Endothelial cell of umbilical vein (primary cell): ENCODE measurements around the gene CELSR1. TPM values are rescaled to one million over a fixed set of nuclear protein-coding genes. Genes with fewer than 3 reads are reported as not detected.

Experiments
- BruUV-seq: library from RNA; stranded (reverse); fragments of 400-500 nt; replicated peaks from 2 replicates; lab custom pipeline; 2021; lab: Mats Ljungman, UMichigan
- CTCF ChIA-PET: fragments of 300-600, 350-600 bp; sonication (Branson Sonifier 250); formaldehyde crosslinking; loops from one replicate; lab custom pipeline; 2021; ENCODE audit warnings: antibody characterized with exemption, inconsistent platforms; lab: Charles Lee
- POLR2A ChIA-PET: fragments of 300-600, 350-600 bp; sonication (Branson Sonifier 250); formaldehyde crosslinking; loops from one replicate; lab custom pipeline; 2021; ENCODE audit warnings: antibody characterized with exemption, inconsistent platforms; lab: Charles Lee
- DNase-seq: peaks from one replicate; pipeline ENCODE4 v3.0.0-alpha.2; 2011; ENCODE audit warnings: low read depth, low spot score
- FAIRE-seq: peaks from 2 replicates; lab custom pipeline; 2011; peaks lifted over from hg19 to GRCh38; lab: Jason Lieb, UNC
- H2AFZ ChIP-seq: 2 replicates; pipeline ENCODE4 v1.6.0; 2012; ENCODE audit warnings: low read depth, low read length, control low read depth, inconsistent platforms
- H3K27ac ChIP-seq: 2 replicates; pipeline ENCODE4 v1.5.1; 2011; ENCODE audit warnings: low read depth, mild to moderate bottlenecking, control low read depth, low read length, moderate library complexity; ENCODE audit not compliant: insufficient read depth
- H3K27me3 ChIP-seq, 2 experiments: 2 replicates each; pipeline versions ENCODE4 v1.6.0 to v1.6.1; 2011; ENCODE audit warnings: low read length in 2 of 2, mixed read lengths in 1 of 2; ENCODE audit not compliant: control insufficient read depth in 2 of 2, insufficient read depth in 2 of 2
- H3K36me3 ChIP-seq, 2 experiments: 2 replicates in 1 of 2; 3 replicates in 1 of 2; pipeline ENCODE4 v1.5.1; 2011; ENCODE audit warnings: low read length in 2 of 2, mild to moderate bottlenecking in 1 of 2, moderate library complexity in 1 of 2; ENCODE audit not compliant: control insufficient read depth in 2 of 2, insufficient read depth in 2 of 2; ENCODE audit errors: extremely low read depth in 1 of 2
- H3K4me1 ChIP-seq: 3 replicates; pipeline ENCODE4 v1.5.1; 2011; ENCODE audit warnings: mild to moderate bottlenecking, low read length; ENCODE audit not compliant: control insufficient read depth, insufficient read depth; ENCODE audit errors: extremely low read depth
- H3K4me2 ChIP-seq: 2 replicates; pipeline ENCODE4 v1.6.1; 2011; ENCODE audit warnings: low read length, control low read depth, mixed read lengths; ENCODE audit not compliant: insufficient read depth
- H3K4me3 ChIP-seq, 3 experiments: fragments of 200-600 bp in 1 of 3; sonication (generic), shearing (Covaris generic) in 1 of 3; replicated peaks in 1 of 3; 2 replicates each; pipeline ENCODE4 v1.5.1; 2011 to 2016; ENCODE audit warnings: control low read depth in 3 of 3, low read length in 3 of 3, mild to moderate bottlenecking in 2 of 3, inconsistent platforms in 1 of 3, low read depth in 1 of 3, moderate library complexity in 1 of 3; ENCODE audit not compliant: insufficient read depth in 1 of 3
- H3K79me2 ChIP-seq: 2 replicates; pipeline ENCODE4 v1.6.0; 2012; ENCODE audit warnings: low read length, inconsistent platforms; ENCODE audit not compliant: control insufficient read depth, insufficient read depth
- H3K9ac ChIP-seq: replicated peaks from 2 replicates; pipeline ENCODE3; 2011; ENCODE audit warnings: low read length, control low read depth; ENCODE audit not compliant: insufficient read depth; ENCODE audit errors: extremely low read depth
- H3K9me1 ChIP-seq: replicated peaks from 3 replicates; pipeline ENCODE4 v1.6.0; 2011; ENCODE audit warnings: mild to moderate bottlenecking, low read length; ENCODE audit not compliant: control insufficient read depth, insufficient read depth; ENCODE audit errors: extremely low read depth
- H3K9me3 ChIP-seq: replicated peaks from 2 replicates; pipeline ENCODE4 v1.5.1; 2012; ENCODE audit warnings: low read length, inconsistent platforms; ENCODE audit not compliant: control insufficient read depth, insufficient read depth
- H4K20me1 ChIP-seq: replicated peaks from 2 replicates; pipeline ENCODE3; 2011; ENCODE audit warnings: mild to moderate bottlenecking, low read length; ENCODE audit not compliant: control insufficient read depth, insufficient read depth; ENCODE audit errors: extremely low read depth
- EZH2 ChIP-seq: IDR thresholded peaks from 2 replicates; pipeline ENCODE4 v1.6.1; 2012; ENCODE audit warnings: borderline replicate concordance, low read depth, mild to moderate bottlenecking, moderate library complexity, low read length, inconsistent platforms; ENCODE audit not compliant: severe bottlenecking
- FOS ChIP-seq: IDR thresholded peaks from 2 replicates; pipeline ENCODE4 v1.6.1; 2011; ENCODE audit warnings: mild to moderate bottlenecking, low read length, moderate library complexity, borderline replicate concordance; ENCODE audit not compliant: insufficient read depth
- GATA2 ChIP-seq: IDR thresholded peaks from 2 replicates; pipeline ENCODE4 v1.7.0; 2011; ENCODE audit warnings: low read depth, mild to moderate bottlenecking, moderate library complexity, mixed read lengths, low read length; ENCODE audit not compliant: insufficient read length, insufficient read depth
- JUN ChIP-seq: IDR thresholded peaks from 2 replicates; pipeline ENCODE4 v1.6.1; 2011; ENCODE audit warnings: borderline replicate concordance, low read depth; ENCODE audit not compliant: insufficient read length, insufficient read depth
- MYC ChIP-seq: IDR thresholded peaks from one replicate; pipeline ENCODE4 v1.6.1; 2011; ENCODE audit warnings: mild to moderate bottlenecking, low read depth, low read length
- POLR2A ChIP-seq: IDR thresholded peaks from 2 replicates; pipeline ENCODE4 v1.6.1; 2012; ENCODE audit warnings: low read depth, mild to moderate bottlenecking, control low read depth, low read length
- POLR2AphosphoS5 ChIP-seq: IDR thresholded peaks from 2 replicates; pipeline ENCODE4 v1.6.1; 2012; ENCODE audit warnings: low read depth, mild to moderate bottlenecking, control low read depth, low read length, moderate library complexity; ENCODE audit not compliant: insufficient read depth
- dilution Hi-C: fragments of 300-500 bp; cut with MboI; formaldehyde crosslinking; loops from one replicate; pipeline ENCODE4 v1.15.0; 2019; ENCODE audit warnings: low sequenced_read_pairs; ENCODE audit not compliant: extremely low pct_ligation_motif_present
- intact Hi-C: fragments of 100-400 bp; cut with micrococcal nuclease; formaldehyde crosslinking; loops from one replicate; pipeline ENCODE4 v1.10.0; 2022
- polyA plus RNA-seq, 4 experiments: library from polyadenylated mRNA; depleted of rRNA in 3 of 4; stranded (reverse) in 3 of 4; unstranded in 1 of 4; fragments of >200 nt; gene quantifications; 2 replicates each; pipeline versions ENCODE4 v1.2.1 to v1.2.3, GENCODE V29; 2011 to 2012; ENCODE audit warnings: missing spikeins in 1 of 4
- total RNA-seq: library from RNA; stranded (reverse); gene quantifications from 2 replicates; pipeline ENCODE4 v1.2.3, GENCODE V29; 2021
- TF ChIP-seq, protein P1 (sequence below), 2 donors: IDR thresholded peaks; 1 replicate in 1 of 2; 2 replicates in 1 of 2; pipeline ENCODE4 v1.5.1; 2011; ENCODE audit warnings: low read length in 2 of 2, mild to moderate bottlenecking in 2 of 2, moderate library complexity in 2 of 2, control low read depth in 1 of 2, inconsistent platforms in 1 of 2, low read depth in 1 of 2; ENCODE audit not compliant: insufficient read depth in 1 of 2; ENCODE audit errors: extremely low read depth in 1 of 2
- TF ChIP-seq, protein P2 (sequence below): IDR thresholded peaks from 2 replicates; pipeline ENCODE4 v1.6.1; 2011; ENCODE audit not compliant: insufficient read depth, insufficient read length

The CELSR1 gene
- total and polyA plus RNA-seq, 2 donors (not counting 3 experiments of a cell fraction or from before 2014, with no cell fraction given): 3.7 to 5.4 TPM

DNA sequence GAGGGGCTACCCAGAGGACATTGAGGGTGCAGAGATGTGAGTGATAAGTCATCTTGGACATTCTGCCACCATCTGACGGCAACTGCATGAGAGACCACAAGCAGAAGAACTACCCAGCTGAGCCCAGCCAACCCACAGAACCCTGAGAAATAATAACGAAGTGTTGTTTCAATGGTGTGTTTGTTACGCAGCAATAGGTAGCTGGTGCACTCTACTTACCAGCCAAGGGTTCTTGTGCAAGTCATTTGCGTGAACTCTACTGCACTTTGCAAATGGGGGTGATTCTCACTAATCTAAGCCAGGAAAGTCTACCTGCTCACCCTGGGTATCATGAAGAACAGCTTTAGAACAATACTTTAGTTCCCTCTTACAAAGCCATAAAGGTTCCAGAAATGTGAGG lies 15.8 kb upstream of the CELSR1 start:
- dilution Hi-C loops: no loop called here
- intact Hi-C loops: no loop called here
- H3K9ac ChIP-seq: no peak overlapping the region
- H3K79me2 ChIP-seq: no peaks in the 10 kb centered on the region
- FAIRE-seq: no peak
- no peaks in the 10 kb centered on the region for H3K9me3 ChIP-seq
- ChIA-PET POLR2A (no interaction called here), CTCF (interaction anchor here (1.6 to 4.4 kb wide), 3 partner anchors 10 to 185 kb away, joined by 4 to 22 read pairs (median 12); no protein-coding TSS in a partner anchor)
- H3K4me1 ChIP-seq: no peaks in the 10 kb centered on the region
- H3K27ac ChIP-seq: no peak overlapping the region
- no TSS peak for BruUV-seq
- H3K27me3 ChIP-seq: peaks cover 0 to 3% of the 10 kb centered on the region in 2 experiments
- H4K20me1 ChIP-seq: no peaks in the 10 kb centered on the region
- TF ChIP-seq EZH2: no peak
- TF ChIP-seq MYC: no peak
- TF ChIP-seq POLR2A: no peak
- no peak for TF ChIP-seq GATA2
- no peak for TF ChIP-seq POLR2AphosphoS5
- no peak for TF ChIP-seq FOS
- TF ChIP-seq, protein P1, sequence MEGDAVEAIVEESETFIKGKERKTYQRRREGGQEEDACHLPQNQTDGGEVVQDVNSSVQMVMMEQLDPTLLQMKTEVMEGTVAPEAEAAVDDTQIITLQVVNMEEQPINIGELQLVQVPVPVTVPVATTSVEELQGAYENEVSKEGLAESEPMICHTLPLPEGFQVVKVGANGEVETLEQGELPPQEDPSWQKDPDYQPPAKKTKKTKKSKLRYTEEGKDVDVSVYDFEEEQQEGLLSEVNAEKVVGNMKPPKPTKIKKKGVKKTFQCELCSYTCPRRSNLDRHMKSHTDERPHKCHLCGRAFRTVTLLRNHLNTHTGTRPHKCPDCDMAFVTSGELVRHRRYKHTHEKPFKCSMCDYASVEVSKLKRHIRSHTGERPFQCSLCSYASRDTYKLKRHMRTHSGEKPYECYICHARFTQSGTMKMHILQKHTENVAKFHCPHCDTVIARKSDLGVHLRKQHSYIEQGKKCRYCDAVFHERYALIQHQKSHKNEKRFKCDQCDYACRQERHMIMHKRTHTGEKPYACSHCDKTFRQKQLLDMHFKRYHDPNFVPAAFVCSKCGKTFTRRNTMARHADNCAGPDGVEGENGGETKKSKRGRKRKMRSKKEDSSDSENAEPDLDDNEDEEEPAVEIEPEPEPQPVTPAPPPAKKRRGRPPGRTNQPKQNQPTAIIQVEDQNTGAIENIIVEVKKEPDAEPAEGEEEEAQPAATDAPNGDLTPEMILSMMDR (IDR thresholded peaks at IDR 0.05; ENCODE audit: extremely low read depth in 1 of 2, insufficient read depth in 1 of 2, low read depth in 1 of 2, low read length in 2 of 2): no peak
- no peak for TF ChIP-seq JUN
- TF ChIP-seq, protein P2, sequence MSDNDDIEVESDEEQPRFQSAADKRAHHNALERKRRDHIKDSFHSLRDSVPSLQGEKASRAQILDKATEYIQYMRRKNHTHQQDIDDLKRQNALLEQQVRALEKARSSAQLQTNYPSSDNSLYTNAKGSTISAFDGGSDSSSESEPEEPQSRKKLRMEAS: no peak
- H3K36me3 ChIP-seq: no peaks in the 10 kb centered on the region
- H3K4me2 ChIP-seq: no peak overlapping the region
- no peak for DNase-seq
- H3K4me3 ChIP-seq: no peak overlapping the region
- no peaks in the 10 kb centered on the region for H3K9me1 ChIP-seq
- no peak overlapping the region for H2AFZ ChIP-seq
